Measurements from ENCODE around the gene DUSP7.

Gene DUSP7

DNA sequence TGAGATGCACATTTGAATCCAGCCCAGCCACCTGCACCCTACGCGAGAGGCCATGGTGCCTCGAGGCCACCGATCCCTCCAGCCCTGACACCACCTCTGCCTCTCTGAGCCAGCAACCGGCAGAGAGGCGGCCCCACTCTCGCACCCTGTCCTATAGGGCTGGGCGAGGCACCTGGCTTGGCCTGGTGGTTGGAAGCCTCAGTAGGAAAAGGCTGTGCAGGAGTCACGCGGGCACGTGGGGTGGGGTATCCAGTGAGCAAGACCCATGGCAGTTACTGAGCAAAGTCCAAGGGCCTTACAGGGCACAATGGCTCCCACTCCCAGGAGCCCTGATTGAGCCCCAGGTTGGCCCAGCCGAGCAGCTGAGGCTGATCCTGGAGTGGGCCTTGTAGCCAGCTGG lies 12.4 kb upstream of the DUSP7 start:
- no peak for DNase-seq (ENCODE audit: low spot score)

DNA sequence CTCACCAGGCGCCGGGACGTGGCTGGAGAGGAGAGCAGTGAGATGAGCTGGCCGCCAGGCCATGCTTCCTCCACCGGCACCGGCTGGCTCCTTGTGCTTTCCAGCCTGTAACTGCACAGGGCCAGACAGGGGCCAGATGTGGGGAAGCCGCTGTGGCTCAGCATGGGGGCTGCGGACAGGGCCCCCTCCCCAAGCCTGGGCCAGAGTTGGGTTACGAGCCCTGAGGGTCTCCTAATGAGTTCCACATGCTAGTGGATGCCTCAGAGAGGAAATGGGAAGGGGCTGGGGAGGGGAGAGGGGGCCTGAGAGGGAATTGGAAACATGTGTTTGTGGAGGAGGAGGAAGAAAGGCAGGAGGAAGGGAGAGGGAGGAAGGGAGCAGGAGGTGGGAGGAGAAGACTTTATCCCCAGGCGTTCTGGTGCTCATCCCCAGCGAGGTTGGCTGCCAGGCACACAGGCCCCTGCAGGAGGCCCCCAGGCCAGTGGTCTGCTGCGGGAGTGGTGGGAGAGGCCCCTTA lies 11.7 kb upstream of the DUSP7 start:
- DNase-seq (ENCODE audit: low spot score): peak; percentile 85

- DNase-seq (ENCODE audit: low spot score): no peak
These were observed 11.2 kb upstream of the DUSP7 start for GRCh38 chr3:52067526-52067925.

DNA sequence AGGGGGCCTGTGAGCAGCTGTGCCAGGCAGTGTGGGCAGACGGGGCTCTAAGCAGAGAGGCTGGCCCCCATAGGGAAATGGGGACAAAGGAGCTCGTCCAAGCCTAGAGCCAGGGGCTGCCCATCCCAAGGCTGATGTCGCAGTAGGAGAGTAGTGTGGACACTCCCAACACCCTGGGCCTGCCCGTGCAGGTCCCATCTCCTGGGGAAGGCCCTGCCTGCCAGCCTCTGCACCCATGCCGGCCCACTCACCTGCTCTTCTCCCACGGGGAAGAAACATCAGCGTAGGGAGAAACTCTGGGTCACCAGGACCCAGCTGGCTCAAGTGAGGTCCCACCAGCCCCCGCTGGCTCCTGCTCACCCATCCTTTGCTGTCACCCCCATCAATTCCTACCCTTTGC lies 10.7 kb upstream of the DUSP7 start:
- DNase-seq (ENCODE audit: low spot score): no peak

DNA sequence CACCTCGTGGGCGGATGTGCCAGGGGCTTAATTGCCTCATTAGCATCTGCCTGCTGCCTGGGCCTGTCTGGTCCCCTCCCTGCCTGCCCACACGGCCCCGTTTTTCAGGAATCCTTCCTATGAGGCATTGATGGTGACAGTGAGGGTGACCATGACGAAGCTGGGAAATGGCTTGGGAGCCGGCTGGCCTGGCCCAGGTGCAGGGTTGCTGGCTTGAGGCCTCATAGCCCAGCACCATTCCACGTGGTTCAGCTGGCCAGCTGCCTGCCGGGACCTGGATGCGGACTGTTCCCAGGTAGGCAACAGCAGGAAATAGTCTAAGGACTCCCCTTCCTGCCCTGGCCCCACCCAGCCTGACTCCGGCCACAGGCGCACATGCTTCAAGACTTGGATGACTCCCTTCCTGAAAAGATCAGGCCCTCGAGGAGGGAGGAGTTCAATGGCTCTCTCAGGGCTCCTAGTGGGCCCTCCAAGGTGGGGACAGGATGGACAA lies 8.9 kb upstream of the DUSP7 start:
- DNase-seq (ENCODE audit: low spot score): no peak

DNA sequence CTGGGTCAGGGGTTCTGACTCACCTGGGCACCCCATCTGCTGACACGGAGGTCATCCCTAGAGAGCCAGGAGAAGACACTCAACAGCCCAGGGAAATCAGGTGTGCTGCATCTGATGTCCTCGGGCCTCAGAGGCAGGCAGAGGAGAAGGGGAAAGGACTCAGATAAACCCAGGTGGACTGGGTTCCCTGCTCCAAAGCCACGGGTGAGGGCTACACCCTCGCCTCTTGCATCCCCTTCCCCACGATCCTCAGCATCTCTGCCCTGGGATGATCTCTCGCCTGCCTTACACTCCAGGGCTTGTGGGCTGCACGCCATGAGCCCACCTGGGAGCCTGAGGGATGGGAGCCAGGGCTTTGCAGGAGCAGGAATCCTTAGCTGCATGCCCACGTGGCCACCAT lies 8.2 kb upstream of the DUSP7 start:
- DNase-seq (ENCODE audit: low spot score): no peak

DNA sequence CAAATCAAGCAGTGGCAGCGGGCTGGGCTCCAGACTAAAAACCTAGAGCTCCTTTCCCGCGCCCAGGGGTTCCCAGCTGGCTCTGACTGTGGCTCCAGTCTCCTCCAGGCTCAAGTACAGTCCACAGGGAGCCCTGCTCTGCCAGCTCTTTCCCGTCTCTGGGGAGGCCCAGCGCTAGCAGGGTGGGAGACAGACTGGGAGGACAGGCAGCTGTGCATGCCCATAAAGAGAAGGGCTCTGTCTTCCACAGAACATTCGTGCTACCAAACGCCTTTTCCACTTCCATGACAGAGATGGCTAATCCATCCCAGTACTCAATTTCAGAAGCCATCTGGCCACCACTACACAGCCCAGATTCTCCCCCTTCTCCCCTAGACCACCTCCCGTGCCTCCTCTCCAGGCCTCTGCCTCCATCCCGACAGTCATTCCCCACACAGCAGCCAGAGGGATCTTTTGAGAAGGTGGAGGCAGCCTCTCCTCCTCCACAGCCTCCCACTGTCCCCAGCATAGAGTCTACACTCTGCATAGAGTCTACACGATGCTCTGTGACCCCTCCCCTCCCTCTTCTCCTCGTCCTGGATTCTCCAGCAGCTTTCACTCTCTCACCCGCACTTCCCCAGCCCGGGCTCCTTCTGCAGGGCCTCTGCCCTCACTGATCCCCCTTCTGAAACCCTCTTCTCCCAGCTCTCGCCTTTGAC lies 6.8 kb upstream of the DUSP7 start:
- DNase-seq (ENCODE audit: low spot score): peak; percentile 56

- no peak for DNase-seq (ENCODE audit: low spot score)
These were observed 6.1 kb upstream of the DUSP7 start for GRCh38 chr3:52062505-52062904.

DNA sequence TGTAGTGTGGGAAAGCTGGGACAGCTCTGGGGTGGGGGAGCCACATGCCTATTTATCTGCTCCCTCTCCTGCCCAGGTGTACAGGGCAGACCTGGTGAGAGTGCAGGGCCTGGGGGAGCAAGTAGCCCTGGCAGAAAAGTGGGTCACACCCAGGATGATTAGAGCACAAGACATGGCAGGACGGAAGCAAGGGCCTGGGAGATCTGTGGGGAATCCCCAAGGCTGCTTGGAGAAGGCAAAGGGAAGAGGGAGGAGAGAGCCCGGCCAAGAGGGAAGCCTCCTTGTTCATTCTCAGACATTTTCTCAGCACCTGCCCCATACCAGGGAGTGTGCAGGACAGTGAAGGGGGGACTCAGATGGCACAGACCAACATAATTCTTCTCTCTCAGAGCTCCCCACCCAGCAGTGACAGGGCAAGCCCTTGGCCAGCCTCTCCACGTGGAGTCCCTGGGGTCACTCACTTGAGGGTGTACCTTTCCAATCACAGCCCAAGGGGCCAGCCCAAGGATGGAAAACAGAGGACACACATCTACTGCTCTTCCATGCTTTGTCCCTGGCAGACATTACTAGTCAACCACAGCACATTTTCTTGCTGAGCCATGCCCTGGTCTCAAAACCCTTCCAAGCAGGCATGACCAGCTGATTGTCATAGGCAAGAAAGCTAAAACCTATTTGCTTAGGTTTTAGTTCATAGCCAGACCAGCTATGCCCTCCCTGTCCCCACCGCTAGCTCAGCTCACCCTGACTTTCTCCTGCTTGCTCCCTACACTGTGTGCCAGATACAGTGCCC lies 4.9 kb upstream of the DUSP7 start:
- DNase-seq (ENCODE audit: low spot score): no peak

GRCh38 chr3:52059781-52060180 lies 3.4 kb upstream of the DUSP7 start:
- no peak for DNase-seq (ENCODE audit: low spot score)

DNA sequence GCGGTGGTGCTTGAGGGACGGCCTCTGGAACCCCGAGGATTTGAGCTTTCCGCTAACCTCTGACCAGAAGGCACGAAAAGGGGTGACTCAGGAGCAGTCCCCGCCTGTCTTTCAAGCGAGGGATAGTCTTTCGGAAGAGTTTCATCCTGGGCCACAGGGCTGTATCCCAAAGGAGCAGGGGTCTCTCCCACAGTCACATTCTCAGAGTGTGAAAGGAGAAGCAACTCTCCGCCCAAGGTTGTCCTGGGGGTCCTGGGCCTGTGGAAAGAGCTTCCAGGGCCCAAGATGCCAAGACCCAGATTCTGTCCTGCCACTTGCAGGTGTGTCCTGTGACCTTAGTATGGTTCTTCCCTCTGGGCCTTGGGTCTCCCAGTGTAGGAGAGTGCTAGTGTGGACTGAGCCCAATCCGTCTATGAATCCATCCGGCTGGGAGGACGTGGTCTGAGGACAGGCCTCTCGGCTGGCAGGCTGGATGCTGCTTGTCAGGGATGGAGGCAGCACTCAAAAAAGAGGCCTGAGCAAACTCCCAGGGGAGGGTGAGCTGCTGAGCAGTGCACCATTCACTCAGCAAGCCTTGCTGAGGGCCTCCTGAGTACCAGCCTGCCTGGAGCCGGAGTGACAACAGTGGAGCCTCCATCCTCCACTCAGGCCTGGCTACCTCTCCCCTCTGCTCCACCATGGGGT lies 1.6 kb upstream of the DUSP7 start:
- peak; percentile 47 for DNase-seq (ENCODE audit: low spot score)

GRCh38 chr3:52056968-52057811 lies 819 bp upstream of the DUSP7 start:
- peak; percentile 98 for DNase-seq (ENCODE audit: low spot score)

GRCh38 chr3:52055537-52056351 lies 627 bp downstream of the DUSP7 start:
- DNase-seq (ENCODE audit: low spot score): peak; percentile 50

- peak; percentile 53 for DNase-seq (ENCODE audit: low spot score)
These were observed 1.5 kb downstream of the DUSP7 start for GRCh38 chr3:52054661-52055511.

DNA sequence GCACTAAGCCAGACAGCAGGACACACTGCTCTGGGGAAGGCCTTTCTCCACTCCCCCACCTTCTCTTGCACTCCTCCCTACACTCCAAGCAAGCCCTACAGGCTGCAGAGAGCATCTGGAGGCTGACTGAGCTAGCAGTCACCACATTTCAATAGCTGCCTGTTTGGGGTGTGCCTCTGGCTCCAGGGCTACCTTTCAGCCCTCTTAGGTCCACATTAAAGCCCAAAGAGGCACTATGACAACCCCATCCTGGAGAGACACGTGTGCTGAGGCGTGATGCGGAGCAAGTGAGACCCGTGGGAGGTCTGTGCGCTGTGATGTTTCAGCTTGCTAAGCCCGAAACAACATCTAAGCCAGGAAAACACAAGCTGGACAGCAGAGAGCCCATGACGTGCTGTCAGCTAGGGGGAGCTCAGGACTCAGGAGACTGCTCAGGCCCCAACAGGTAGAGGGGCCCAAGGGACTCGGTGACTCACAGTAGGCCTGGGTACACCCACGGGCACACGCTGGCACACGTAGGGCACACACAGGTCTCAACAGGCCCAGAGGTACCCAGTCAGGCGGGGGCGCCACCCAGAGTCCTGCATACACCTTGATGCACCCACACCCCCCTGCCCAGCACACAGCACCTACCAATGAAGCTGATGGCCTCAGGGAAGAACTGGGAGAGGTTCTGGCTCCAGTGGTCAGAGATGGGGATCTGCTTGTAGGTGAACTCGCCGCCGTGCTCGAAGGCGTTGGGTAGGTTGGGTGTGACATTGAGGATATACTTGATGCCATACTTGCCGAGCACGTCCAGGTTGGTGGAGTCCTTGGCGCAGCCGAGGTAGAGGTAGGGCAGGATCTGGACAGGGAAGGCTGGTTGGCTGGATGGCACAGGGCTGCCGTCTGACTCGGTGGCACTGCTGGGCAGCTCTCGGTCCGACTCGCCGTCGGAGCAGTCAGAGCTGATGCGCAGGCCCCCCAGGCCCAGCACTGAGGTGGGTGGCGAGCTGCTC lies 2.8 kb downstream of the DUSP7 start:
- no peak for DNase-seq (ENCODE audit: low spot score)

- DNase-seq (ENCODE audit: low spot score): no peak
These were observed 3.5 kb downstream of the DUSP7 start for GRCh38 chr3:52052831-52053306.

- DNase-seq (ENCODE audit: low spot score): no peak
These were observed 4.9 kb downstream of the DUSP7 start for GRCh38 chr3:52051444-52051843.

DNA sequence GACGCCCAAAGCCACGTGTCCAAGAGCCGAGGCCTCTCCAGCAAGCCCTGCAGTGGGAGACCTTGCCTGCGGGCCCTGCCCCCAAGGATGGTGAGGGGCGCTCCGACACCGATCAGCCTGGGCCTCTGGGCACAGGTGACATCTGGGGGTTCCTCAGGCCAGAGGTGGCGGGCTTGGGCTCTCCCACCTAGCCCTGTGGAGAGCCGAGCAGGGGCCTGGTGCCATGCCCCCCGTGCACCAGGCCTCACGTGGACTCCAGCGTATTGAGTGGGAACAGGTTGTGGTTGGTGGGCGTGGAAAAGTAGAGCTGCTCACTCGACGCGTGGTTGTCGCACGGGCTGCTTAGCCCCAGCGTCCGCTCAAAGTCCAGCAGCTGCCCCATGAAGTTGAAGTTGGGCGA lies 5.8 kb downstream of the DUSP7 start:
- no peak for DNase-seq (ENCODE audit: low spot score)

Data from SK-N-DZ (cell line).